Measurements from ENCODE around the gene PTPRK. TPM values are rescaled to one million over a fixed set of nuclear protein-coding genes. Genes with fewer than 3 reads are reported as not detected.

PTPRK gene
- 39.2 and 58.3 TPM in 2 replicates for total RNA-seq

GRCh38 chr6:128520436-128521281 lies at the start of gene PTPRK:
Gene PTPRK, minus strand, starts transcription at chr6:128520599. Its CDS starts 241 bp downstream, at chr6:128520358.

